PC-3 (cell line): Measurements from ENCODE around the gene IL1RAPL1.

ENCODE experiments used
- EZH2 ChIP-seq: fragments of 300-600 bp; sonication (generic); IDR thresholded peaks from one replicate; pipeline ENCODE4 v1.6.1; 2017; ENCODE audit warnings: antibody characterized with exemption, mild to moderate bottlenecking, low read length; ENCODE audit not compliant: unreplicated experiment
- EZH2phosphoT487 ChIP-seq: fragments of 300-600 bp; sonication (generic); IDR thresholded peaks from 2 replicates; pipeline ENCODE4 v1.6.1; 2018; ENCODE audit warnings: mild to moderate bottlenecking, antibody characterized with exemption, low read length, borderline replicate concordance
- TF ChIP-seq, protein P1 (sequence below): fragments of 300-600 bp; sonication (generic); conservative IDR thresholded peaks from 2 replicates; pipeline ENCODE4 v1.5.1; 2017; ENCODE audit warnings: antibody characterized with exemption, low read depth, mild to moderate bottlenecking, low read length

DNA sequence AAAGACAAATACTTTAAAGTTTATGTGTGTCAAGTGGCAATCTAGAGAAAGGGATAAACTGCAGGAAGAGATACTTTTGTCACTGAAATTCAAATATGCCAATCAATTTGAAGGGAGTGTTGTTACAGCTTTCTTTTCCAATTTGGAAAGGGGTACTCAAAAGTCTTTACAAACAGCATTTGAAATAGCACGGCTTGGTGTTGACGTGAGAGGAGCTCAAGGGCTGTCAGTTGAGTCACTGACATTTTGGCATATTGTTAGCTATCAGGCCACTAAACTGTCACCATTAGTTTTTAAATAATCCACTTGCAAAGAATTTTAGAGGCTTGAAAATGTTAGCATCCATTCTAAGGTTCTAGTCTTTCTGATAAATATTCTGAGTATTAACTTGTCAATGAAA, 698.4 kb downstream of the IL1RAPL1 start:
- TF ChIP-seq, protein P1, sequence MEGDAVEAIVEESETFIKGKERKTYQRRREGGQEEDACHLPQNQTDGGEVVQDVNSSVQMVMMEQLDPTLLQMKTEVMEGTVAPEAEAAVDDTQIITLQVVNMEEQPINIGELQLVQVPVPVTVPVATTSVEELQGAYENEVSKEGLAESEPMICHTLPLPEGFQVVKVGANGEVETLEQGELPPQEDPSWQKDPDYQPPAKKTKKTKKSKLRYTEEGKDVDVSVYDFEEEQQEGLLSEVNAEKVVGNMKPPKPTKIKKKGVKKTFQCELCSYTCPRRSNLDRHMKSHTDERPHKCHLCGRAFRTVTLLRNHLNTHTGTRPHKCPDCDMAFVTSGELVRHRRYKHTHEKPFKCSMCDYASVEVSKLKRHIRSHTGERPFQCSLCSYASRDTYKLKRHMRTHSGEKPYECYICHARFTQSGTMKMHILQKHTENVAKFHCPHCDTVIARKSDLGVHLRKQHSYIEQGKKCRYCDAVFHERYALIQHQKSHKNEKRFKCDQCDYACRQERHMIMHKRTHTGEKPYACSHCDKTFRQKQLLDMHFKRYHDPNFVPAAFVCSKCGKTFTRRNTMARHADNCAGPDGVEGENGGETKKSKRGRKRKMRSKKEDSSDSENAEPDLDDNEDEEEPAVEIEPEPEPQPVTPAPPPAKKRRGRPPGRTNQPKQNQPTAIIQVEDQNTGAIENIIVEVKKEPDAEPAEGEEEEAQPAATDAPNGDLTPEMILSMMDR: no peak
- TF ChIP-seq EZH2: no peak
- TF ChIP-seq EZH2phosphoT487: no peak
